ENCODE data around the gene RPS19BP1.

Gene RPS19BP1, protein sequence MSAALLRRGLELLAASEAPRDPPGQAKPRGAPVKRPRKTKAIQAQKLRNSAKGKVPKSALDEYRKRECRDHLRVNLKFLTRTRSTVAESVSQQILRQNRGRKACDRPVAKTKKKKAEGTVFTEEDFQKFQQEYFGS

DNA sequence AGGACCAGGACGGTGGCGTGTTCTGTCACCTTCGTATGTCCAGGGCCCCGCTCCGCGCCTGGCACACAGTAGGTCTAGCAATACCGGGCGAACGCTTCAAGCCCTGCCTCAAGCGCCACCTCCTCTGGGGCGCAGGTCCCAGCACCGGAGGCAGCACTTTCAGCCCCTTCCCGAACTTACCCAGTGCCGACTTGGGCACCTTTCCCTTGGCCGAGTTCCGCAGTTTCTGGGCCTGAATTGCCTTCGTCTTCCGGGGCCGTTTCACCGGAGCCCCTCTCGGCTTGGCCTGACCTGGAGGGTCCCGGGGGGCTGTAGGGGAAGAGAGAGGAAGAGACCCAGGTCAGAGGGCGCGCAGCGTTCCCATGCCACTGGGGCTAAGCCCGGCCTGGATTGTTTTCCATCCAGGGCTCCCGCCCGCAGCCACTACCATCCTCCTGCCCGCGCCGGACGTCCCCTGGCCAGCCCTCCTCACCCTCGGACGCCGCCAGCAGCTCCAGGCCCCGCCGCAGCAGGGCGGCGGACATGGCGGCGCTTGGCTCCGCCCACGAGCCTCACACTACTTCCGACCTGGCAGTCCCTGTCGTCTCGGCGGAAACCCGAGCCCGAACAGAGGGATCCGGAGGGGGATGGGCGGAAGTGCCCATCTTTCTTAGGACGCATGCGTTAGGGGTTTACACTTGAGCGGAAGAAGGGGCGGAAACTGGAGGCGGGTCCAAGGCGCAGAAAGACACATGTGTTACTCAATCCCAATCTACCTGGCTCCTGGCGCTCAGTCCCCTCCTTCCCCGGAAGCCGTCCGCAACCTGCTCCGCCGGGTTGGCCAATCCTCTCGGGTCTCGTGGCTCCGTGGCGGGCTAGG lies at the start of gene RPS19BP1:
RPS19BP1 (minus strand) TSS at position 534 of the 859 bp plus-strand sequence; CDS start at position 524, 10 bp downstream.
- DNase-seq = peak; percentile 99

DNA sequence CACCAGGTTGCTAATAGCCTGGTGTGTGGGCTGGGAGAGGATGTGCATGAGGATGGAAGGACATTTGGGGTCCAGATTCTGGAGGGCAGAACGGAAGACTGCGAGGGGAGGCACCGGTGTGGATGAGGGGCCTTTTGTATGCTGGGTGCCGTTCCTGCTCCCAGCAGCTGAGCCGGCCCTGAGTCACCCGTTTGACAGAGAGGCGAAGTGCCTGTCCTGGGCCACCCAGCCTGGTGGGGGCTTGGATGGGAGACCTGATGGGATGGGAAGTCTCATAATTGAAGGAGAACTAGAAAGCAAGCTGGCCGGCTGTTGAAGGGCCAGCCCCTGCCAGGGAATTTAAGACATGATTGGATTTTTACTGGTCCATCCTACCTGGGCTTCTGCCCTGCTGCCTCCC lies 48.8 kb upstream of the RPS19BP1 start:
- DNase-seq = no peak

DNA sequence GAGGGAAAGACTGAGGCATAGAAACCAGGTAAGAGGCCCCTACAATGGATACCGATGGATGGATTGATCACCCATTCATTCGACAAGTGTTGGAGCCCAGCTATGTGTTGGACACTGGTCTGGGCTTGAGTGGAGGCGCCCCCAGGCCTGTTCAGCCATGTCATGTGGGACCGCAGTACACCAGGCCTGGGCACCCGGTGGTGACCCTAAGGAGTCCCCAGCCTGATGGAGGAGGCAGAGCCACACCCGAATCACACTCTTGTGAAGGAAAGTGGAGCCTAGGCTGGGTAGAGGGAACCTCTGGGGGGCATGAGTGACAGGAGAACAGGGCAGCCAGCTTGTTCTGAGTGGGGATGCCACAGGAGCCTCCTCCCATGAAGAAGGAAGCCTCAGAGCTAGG lies 48.2 kb upstream of the RPS19BP1 start:
- no peak for DNase-seq

DNA sequence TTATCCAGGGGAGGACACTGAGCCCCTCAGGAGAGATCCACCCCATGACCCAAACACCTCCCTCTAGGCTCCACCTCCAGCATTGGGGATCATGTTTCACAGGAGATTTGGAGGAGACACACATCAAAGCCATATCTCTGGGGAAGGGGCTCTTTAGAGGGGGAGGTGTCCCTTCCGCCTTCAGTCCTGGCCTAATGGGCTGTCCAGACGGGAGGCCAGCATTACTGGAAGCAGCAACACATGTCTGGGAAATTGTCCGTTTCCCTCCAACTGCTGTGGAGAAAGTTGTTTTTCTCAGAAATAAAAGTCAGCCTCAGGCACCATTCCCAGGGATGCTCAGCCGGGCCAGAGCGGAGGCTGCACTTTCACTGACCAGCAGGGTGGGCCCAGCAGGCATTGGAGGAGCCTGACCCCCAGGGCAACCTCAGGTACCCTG lies 47.5 kb upstream of the RPS19BP1 start:
- no peak for DNase-seq

DNA sequence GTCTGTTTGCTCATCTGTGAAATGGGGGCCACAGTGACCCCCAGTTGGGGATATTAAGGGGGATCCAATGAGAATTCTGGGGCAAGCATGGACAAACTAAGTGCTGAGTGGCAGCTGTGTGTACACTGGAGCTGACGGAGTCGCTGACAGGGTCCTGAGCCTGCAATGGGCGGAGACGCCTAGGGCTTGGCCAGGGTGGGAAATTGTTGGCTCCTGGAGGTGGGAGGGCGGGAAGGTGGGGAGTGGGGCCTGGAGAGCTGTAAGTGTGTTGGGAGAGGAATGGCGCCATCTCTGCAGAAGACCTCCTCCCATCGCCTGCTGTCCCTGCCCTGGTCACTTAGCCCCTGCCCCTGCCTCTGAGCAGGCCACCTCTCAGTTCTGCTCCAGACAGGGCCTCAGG lies 45.4 kb upstream of the RPS19BP1 start:
- DNase-seq = no peak

DNA sequence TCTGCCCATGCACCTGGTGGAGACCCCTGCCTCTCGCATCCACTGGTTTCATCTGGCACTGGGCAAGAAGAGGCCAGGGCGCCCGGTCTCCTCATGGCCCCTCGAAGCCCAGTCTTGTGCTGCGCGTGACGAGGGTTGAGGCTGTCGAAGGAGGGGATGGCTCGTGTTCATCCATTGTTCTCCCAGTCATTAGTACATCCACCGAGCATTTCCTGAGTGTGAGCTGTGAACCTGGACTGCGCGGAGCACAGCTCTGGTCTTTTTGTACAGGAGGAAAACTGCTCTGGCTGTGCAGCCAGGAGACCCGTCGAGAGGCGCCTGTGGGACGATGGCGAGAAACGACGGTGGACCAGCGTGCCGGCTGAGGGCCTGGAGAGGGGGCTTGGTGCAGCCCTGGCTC lies 44.8 kb upstream of the RPS19BP1 start:
- no peak for DNase-seq

DNA sequence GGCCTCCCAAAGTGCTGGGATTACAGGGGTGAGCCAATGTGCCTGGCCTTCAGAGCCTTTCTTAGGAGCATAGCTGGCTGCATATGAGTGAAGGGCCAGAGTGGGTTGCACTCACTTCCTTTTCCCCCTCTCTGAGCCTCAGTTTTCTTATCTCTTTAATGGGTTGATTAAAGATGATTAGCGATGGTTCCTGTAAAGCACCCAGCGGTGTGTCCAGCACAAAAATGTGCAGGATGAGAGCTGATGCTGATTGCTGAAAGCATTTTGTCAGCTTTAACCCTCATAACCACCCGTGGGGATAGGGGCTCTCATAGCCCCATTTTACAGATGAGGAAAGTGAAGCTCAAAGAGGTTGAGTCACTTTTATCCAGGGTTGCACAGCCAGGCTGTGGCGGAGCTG lies 43.5 kb upstream of the RPS19BP1 start:
- no peak for DNase-seq

DNA sequence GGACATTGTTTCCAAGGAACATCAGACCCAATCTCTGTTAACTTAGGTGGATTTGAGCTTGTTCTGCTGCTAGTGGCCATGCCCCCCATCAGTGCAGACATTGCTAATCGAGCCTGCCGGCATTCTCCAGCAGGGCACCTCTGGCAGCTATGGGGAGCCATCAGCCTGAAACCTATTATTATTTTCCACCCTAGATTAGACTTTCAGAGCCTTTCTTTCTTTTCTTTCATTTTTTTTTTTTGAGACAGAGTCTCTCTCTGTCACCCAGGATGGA lies 42.9 kb upstream of the RPS19BP1 start:
- no peak for DNase-seq

DNA sequence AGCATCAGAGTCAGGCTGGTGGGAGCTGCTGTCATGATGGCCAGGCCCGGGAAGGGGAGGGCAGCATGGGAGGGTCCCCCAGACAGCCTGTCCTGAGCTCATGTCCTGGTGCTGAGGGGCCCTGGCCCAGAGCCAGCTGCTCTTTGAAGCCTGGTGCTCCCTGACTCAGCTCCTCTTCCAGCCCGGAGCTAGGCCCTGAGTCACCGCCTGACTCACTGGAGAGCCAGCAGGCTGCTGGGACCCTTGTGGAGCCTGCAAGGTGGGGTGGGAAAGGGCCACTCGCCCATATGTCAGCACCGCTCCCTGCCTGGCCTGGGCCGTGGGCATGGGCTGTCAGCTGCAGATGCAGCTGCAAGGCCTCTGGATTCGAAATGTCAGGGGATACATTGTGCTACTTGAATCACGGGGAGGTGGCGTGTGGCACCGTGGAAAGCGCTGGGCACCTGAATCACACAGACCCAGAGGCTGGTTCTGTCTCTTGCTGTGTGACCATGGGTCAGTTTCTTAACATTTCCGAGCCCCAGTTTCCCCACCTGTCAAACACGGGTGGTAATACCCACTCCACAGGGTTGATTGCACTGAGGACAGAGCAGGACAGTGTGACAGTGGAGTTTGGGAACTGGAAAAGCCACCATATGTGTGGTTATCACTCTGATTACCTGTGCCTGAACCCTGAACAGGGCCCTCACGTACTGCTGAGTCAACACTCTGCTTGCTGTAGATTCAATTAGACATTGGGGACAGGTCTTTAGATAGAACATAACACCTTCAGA lies 42.4 kb upstream of the RPS19BP1 start:
- DNase-seq = peak; percentile 95

DNA sequence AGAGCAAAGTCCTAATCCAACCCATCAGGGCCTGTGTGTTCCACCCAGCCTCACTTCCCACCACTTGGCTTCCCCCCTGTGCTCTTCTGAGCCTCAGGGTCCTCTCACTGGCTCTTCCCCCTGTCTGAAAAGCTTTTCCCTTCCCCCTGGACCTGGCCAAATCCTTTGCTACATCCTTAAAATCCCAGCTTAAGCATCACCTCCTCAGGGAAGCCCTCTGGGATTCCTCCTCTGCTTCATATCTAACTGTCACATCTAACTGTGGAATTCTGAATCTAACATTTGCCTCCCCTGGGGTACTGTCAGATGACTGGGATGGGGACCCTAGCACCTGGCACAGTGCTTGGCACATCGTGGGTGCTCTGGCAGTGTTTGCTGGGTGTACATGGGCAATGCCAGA lies 39.0 kb upstream of the RPS19BP1 start:
- no peak for DNase-seq

DNA sequence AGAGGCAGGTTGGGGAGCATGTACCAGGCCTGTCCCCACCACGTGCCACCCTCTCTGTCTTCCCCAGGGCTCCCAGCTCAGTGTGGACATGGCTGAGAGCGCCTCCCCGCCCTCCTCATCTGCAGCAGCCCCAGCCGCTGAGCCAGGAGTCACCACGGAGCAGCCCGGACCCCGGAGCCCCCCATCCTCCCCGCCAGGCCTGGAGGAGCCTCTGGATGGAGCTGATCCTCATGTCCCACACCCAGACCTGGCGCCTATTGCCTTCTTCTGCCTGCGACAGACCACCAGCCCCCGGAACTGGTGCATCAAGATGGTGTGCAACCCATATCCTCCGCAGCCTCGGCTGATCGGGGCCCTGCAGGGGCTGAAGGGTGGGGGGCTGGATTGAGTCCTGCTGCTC lies 38.1 kb upstream of the RPS19BP1 start, which contains the start of gene CACNA1I:
CACNA1I (plus strand) TSS at position 89 of the 400 bp plus-strand sequence; CDS start at position 89, 0 bp downstream.
- no peak for DNase-seq

DNA sequence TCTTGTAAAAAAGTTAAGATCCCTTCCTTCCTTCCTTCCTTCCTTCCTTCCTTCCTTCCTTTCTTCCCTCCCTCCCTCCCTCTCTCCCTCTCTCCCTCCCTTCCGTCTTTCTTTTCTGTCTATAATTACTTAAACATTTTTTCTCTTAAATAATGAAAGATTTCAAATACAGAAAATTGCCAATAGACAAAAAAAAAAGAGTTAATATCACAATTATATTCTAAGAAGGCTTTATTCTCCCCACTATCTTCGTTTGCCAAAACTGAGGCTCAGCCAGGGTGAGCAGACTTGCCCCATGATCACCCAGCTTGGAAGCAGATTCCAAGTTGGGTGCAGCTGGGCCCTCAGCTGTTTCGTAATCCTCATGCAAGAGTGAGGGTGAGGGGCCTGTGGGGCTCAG lies 37.7 kb upstream of the RPS19BP1 start:
- DNase-seq = no peak

DNA sequence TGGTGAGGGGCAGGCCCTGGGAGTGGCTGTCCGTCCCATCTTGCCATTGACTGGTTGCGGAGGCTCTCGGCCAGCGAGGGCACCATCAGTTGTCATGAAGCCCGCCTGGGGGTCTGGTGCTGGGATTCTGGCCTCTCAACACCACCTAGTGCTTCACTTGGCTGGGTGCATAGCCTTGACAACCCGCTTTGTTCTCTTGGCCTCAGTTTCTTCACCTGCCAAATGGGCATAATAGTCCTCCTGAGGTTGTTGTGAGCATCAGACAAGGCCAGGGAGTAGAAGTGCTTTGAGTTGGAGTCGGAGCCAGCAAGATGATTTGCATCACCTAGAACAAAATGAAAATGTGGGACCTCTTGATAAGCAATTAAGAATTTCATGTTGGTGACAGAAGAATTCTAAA lies 36.5 kb upstream of the RPS19BP1 start:
- no peak for DNase-seq

DNA sequence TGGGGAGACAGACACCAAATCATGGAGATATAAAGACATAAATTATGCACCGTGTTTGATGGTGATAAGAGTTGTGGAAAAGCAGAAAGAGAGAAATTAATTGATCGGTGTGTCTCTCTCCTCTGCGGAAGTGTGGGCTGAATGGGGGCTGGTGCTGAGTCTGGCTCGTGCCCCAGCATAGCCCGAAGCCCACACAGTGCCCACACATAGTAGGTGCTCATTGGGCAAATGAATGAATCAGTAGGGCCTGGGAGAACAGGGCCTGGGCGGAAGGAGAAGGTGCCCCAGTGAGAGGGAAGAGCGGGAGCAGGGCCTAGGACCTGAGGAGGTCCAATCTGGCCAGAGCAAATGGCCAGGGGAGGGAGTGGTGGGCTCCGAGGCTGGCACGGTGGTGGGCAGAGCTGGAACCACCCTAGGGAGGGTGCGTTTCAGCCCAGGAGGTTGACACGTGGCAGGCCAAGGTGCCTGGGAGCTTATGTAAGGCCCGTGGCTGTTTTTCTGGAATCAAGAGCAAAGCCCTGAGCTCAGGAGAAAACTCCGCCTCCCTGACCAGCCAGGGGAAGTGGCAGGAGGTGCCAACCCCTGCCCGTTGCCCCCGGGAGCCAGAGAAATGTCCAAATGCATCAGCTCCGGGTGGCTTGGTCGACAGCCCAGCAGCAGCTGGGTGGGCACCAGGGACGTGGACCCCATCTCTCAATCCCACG lies 35.9 kb upstream of the RPS19BP1 start:
- no peak for DNase-seq

DNA sequence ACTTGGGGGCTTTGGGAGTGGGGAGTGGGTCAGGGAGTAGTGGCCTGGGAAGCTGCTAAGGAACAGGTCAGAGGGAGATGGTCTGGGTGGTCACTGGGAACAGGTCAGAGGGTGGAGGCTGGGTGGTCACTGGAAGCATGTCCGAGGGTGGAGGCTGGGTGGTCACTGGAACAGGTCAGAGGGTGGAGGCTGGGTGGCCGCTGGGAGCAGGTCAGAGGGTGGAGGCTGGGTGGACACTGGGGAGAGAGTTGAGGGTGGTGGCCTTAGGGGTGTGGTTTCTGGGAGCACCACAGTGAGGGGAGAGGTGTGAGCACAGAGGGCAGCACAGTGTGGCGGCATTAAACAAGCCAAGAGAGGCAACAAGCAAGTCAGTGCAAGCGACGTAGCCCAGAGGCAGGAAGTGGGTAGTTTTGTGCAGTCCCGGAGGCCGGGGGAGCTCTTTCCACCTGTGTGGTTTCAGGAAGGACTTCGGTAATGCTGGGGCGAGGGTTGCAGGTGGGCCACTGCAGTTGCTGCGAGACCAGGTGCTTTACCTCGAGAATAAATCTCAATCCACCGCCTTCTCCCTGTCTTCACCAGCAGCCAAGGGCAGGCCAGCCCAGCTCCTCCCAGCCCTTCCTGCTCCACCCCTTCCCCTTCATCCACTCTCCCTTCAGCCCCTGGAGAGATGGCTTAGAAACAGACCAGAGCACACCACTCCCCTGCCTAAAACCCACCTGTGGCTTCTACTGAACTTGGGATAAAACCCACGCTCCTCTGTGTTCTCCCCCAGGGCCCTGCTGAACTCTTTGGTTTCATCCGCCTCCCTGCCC lies 34.8 kb upstream of the RPS19BP1 start:
- no peak for DNase-seq

DNA sequence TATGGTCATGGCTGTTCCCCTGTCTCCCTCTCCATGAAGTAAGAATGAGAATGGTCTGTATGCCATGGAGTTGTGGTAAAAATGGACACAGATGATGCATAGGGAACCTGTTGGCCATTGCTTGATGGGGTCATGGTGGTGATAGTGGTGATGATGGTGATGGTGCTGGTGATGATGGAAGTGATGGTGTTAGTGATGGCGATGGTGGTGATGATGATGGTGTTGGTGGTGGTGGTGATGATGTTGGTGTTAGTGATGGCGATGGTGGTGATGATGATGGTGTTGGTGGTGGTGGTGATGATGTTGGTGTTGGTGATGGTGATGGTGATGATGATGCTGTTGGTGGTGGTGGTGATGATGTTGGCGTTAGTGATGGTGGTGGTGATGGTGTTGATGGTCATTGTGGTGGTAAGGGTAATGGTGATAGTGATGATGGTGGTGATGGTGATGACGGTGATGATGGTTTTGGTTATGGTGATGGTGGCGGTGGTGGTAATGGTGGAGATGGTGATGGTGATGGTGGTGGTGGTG lies 32.9 kb upstream of the RPS19BP1 start:
- DNase-seq = no peak

DNA sequence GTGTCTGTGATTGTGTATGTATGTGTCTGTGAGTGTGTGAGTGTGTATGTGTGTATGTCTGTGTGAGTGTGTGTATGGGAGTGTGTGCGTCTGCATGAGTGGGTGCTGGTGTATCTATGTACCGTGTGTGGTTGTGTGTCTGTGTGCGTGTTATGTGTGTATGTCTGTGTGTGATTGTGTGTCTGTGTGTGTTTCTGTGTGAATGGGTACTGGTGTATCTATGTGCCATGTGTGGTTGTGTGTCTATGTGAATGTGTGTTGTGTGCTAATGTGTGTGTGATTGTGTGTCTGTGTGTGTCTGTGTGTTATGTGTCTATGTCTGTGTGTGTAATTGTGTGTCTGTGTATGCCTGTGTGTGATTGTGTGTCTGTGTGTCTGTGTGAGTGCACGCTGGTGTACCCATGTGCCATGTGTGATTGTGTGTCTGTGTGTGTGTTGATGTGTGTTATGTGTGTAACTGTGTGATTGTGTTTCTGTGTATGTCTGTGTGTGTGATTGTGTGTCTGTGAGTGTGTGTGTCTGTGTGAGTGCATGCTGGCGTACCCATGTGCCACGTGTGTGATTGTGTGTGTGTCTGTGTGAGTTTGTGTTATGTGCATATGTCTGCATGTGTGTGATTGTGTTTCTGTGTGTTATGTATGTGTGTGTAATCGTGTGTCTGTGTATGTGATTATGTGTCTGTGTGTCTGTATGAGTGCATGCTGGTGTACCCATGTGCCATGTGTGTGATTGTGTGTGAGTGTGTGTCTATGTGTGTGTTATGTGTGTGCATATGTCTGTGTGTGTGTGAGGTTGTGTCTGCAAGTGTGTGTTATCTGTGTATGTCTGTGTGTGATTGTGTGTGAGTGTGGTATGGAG lies 31.3 kb upstream of the RPS19BP1 start:
- DNase-seq = no peak

DNA sequence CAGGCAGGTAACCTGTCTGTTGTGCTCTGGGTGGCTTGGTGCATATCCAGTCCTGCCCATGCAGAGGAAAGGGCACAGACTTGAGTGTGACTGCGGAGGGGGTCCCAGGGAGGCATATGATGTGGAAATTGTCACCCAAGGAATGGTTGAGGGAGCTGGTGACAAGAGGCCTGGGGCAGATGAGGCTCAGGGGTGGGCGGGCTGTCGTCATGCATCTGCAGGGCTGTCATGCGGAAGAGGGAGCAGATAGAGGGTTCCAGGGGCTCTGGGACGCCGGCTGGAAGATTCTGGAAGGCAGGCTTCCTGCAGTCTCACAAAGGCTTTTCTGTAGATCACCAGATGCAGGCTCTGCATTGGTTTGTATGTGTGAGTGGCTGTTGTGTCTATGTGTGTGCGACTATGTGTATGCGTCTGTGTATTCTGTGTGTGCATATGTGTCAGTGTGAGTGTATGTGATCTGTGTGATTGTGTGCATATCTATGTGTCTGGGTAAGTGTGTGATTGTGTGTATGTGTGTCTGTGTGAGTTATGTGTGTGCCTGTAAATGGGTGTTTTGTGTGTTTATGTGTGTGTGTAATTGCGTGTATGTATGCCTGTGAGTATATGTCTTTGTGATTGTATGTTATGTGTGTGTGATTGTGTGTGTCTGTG lies 30.4 kb upstream of the RPS19BP1 start:
- DNase-seq = no peak

DNA sequence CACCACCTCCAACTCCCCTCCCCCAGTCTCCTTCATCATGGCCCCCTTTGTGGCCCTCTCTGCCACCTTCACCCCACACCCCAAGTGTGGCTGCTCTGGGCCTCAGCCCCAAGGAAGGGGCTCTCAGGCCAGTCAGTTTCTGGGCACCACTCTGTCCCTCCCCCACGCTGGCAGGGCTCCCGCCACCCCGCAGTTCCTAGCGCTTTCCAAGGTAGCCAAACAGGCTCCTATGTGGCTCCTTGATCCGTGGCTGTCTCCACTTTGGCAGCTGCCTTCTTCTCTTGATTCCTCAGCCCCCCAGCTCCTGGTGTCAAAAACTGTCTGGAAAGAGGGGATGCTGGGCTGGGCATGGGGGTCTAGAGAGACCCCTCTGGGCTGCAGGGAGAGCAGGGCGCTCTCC lies 27.6 kb upstream of the RPS19BP1 start:
- no peak for DNase-seq

DNA sequence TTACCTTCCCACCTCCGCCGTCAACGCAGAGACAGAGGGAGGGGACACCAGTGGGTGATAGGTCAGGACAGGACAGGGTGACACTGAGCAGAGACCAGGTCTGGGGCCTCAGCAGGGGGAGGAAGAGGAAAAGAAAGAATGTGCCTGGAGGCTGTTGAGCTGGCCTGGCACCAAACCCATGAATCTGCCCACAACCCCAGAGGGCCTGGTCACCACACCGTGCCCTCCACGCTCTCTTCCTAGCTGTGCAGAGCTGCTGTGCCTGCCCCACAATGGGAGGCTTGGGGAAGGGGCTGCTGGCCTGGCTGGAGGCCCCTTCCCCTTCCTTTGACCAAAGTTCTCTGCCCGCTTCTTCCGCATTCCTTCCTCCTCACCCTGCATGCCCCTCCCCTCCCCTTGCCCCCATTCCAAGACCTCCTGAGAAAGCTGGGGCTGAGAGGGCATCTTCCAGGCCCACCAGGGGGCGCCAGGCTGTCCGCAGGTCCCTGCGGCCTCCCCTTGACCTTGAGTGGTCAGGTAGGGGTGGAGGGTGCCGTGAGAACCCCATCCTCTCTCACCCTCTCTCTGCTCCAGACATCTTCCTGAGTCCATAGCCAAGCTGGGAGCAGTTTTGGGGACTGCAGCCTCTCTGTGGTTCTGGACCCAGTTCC lies 27.0 kb upstream of the RPS19BP1 start:
- no peak for DNase-seq
